Effector memory CD4-positive, alpha-beta T cell (primary cell): Measurements from ENCODE around the gene PLB1.
"Not testable (repeated sequence)": the region's sequence is repeated elsewhere in the genome, so short reads cannot be mapped to it uniquely, and the experiment has no call there.

ENCODE experiments used
- DNase-seq, 3 donors: peaks; one replicate each; pipeline ENCODE4 v3.0.0-alpha.2; 2020
- H3K27ac ChIP-seq: 2 replicates; pipeline ENCODE4 v1.7.0; 2013; ENCODE audit warnings: mild to moderate bottlenecking, low read length, moderate library complexity; ENCODE audit not compliant: insufficient read depth, poor library complexity, severe bottlenecking
- H3K27me3 ChIP-seq: replicated peaks from 2 replicates; pipeline ENCODE4 v1.7.0; 2013; ENCODE audit warnings: mild to moderate bottlenecking, low read length; ENCODE audit not compliant: insufficient read depth, control insufficient read depth, poor library complexity, severe bottlenecking
- H3K36me3 ChIP-seq: 2 replicates; pipeline ENCODE4 v1.7.0; 2013; ENCODE audit warnings: mild to moderate bottlenecking, low read length, moderate library complexity; ENCODE audit not compliant: control insufficient read depth, insufficient read depth
- H3K4me1 ChIP-seq: 2 replicates; pipeline ENCODE4 v1.7.0; 2013; ENCODE audit warnings: low read length, mild to moderate bottlenecking; ENCODE audit not compliant: control insufficient read depth, insufficient read depth, poor library complexity, severe bottlenecking
- H3K4me3 ChIP-seq: 2 replicates; pipeline ENCODE4 v1.7.0; 2013; ENCODE audit warnings: low read length, low read depth, mild to moderate bottlenecking; ENCODE audit not compliant: insufficient read depth, poor library complexity, severe bottlenecking
- H3K9me3 ChIP-seq: 2 replicates; pipeline ENCODE4 v1.7.0; 2013; ENCODE audit warnings: mild to moderate bottlenecking, low read length, moderate library complexity; ENCODE audit not compliant: control insufficient read depth

PLB1 gene

GRCh38 chr2:28544405-28544921 lies 48.6 kb downstream of the PLB1 start:
- no peaks in the 10 kb centered on the region for H3K27me3 ChIP-seq
- peak overlapping the region; percentile 49 for H3K27ac ChIP-seq
- H3K36me3 ChIP-seq, result no peaks in the 10 kb centered on the region
- H3K4me3 ChIP-seq, result no peak overlapping the region
- peaks cover 25% of the 10 kb centered on the region for H3K4me1 ChIP-seq
- peak in 2 of 3 donors; percentile 6 to 17 for DNase-seq
- H3K9me3 ChIP-seq, result no peaks in the 10 kb centered on the region

DNA sequence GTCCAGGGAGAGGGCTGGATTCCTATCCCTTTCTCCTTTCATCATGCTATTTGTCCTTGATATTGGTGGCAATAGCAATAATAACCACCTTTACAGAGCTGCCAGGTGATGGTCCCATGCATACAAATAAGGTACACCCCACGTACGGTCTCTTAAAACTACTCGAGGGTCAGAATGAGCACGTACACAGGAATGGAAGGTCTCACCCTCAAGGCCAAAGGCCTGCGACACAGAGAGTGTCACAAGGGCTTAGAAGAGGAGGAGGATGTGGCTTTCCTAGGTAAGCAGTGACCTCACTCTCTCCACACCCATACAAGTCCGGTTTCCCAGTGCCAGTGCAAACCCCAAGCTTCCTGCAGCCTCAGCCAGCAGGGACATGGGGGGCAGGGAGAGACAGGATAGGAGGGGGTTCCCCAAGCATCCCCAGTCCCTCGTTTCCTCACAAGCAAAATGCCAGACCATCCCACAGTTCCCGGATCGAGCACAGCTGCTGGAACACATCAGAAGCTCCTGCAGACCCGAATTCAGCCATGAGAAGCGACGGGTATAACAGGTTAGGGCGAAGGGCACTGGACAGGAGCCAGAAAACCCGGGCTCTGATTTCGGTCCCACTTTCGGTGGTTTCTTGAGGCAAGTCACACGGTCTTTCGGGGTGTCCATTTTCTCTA lies 49.2 kb downstream of the PLB1 start:
- Histone ChIP-seq H3K27me3 (no peaks in the 10 kb centered on the region), H3K4me3 (no peak overlapping the region), H3K36me3 (no peaks in the 10 kb centered on the region), H3K4me1 (peaks cover 25% of the 10 kb centered on the region), H3K27ac (peak overlapping the region; percentile 49), H3K9me3 (no peaks in the 10 kb centered on the region)
- peak in 1 of 3 donors; percentile 10 for DNase-seq

DNA sequence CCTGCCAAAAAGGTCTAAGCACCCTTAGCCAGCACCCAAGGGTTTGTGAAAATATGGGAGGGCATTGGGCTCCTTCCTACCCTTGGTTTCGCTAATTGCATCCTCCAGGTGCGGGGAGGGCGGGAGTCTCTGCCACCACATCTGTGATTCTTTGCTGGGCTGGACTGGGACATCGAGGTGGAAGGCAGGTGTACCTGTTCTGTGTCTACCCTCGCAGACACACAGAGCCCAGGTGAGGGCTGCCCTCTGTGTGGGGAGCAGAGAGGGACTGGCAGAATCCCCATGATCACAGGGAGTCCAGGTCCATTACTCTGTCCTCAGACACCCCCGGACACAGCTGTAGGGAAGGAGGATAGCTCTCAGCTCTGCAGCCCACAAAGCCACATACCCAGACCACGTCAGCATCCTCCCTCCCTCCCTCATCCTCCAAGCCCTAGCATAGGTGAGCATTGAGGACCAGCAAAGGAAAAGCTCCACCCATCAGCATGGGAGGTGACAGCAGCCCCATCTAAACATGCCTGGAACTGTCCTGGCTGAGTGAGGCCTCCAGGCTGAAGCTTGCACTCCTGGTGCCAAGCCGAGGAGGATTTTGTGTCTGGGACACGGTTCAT lies 49.8 kb downstream of the PLB1 start:
- Histone ChIP-seq H3K27ac (no peak overlapping the region), H3K9me3 (no peaks in the 10 kb centered on the region), H3K4me1 (peaks cover 25% of the 10 kb centered on the region), H3K4me3 (no peak overlapping the region), H3K36me3 (no peaks in the 10 kb centered on the region), H3K27me3 (no peaks in the 10 kb centered on the region)
- peak in 1 of 3 donors; percentile 6 for DNase-seq

DNA sequence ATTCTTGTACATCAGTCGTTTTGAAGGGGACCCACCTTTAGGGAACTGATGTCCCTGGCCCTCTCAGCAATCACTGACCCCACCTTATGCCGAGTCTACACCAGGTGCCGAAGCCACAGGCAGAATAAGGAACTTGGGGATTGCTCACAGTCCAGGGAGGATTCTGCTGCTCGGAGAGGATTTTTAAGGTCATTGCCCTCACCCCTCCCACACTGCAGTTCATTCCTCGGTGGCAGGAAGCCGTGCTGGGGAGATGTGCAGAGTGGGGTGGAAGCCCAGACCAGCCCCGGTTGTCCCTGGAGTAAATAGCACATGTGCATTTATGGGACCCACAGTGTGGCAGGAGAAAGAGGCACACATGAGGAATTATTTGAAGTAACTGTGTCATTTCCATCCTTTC lies 50.4 kb downstream of the PLB1 start:
- H3K4me1 ChIP-seq, result peaks cover 25% of the 10 kb centered on the region
- H3K4me3 ChIP-seq, result no peak overlapping the region
- H3K27me3 ChIP-seq, result no peaks in the 10 kb centered on the region
- DNase-seq, result no peak
- no peak overlapping the region for H3K27ac ChIP-seq
- no peaks in the 10 kb centered on the region for H3K36me3 ChIP-seq
- no peaks in the 10 kb centered on the region for H3K9me3 ChIP-seq

DNA sequence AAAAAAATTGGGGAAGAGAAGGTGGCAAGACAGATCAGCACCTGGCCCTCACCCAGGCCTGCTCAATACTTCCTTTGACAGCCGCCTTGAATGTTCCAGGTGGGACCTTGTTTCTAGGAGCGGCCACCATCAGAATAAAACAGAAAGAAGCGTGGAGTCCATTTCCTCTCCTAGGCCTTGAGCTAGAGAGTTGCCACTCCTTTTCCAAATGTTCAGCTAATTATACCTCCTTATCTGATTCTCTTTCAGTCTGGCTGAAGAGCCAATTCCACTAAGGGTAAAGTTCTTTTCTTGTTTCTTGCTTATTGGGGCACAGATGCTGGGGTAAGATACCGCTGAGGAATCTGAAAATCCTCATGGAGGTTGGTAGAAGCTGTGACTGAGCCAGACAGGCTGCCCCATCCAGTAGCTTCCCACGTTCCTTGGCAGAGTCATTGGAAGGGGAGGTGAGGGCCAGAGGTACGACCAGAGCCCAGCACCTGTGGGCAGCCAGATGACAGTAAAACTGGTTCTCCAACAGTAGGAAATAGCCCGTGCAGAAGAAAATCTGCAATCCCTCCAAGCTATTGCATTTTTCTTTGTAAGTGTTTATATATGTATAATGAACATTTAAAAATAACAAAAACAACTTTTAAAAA lies 51.5 kb downstream of the PLB1 start:
- no peak for DNase-seq
- Histone ChIP-seq H3K4me3 (no peak overlapping the region), H3K36me3 (no peaks in the 10 kb centered on the region), H3K9me3 (no peaks in the 10 kb centered on the region), H3K27ac (no peak overlapping the region), H3K4me1 (peaks cover 25% of the 10 kb centered on the region), H3K27me3 (no peaks in the 10 kb centered on the region)

GRCh38 chr2:28547906-28548600 lies 52.2 kb downstream of the PLB1 start:
- no peak for DNase-seq
- Histone ChIP-seq H3K4me1 (peaks cover 25% of the 10 kb centered on the region), H3K36me3 (no peaks in the 10 kb centered on the region), H3K27me3 (no peaks in the 10 kb centered on the region), H3K9me3 (no peaks in the 10 kb centered on the region), H3K27ac (no peak overlapping the region), H3K4me3 (no peak overlapping the region)

- H3K27ac ChIP-seq, H3K4me3 ChIP-seq, H3K27me3 ChIP-seq, DNase-seq, H3K9me3 ChIP-seq, H3K36me3 ChIP-seq: not testable (repeated sequence)
- H3K4me1 ChIP-seq, result peaks cover 11% of the 10 kb centered on the region
These were observed 54.5 kb downstream of the PLB1 start for GRCh38 chr2:28550345-28550744.

DNA sequence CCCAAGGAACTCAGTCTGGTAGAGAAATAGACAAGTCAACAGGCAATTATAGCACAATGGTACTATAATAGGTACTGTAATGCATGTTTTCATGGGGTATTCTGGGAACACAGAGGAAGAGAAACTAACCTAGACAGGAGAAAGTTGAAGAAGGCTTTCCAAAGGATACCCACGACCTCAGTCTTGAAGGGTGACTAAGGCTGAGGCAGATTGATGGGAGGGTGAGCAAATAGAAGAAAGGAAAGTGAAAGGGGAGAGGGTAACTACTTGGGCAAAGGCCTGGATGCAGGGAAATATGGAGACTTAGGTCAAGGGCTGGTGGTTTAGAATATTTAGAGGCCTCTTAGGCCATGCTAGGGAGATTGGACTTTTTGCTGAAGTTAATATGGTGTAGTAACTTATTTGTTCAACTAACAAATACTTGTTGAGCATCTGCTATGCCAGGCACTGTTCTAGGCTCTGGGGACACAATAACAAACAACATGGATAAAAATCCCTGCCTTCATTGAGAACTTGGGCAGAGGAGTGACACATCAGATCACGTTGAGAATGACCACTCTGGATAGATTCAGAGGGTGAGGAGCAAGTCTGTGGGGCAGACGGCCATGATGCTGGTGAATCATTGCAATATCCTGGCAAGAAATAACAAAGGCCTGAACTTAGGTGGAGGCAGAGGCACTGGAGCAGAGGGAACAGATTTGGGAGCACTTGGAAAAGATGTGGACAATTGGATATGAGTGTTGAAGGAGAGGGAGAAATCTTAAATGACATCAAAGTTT lies 56.4 kb downstream of the PLB1 start:
- no peaks in the 10 kb centered on the region for H3K36me3 ChIP-seq
- H3K27me3 ChIP-seq, result no peaks in the 10 kb centered on the region
- no peaks in the 10 kb centered on the region for H3K9me3 ChIP-seq
- H3K27ac ChIP-seq, result no peak overlapping the region
- H3K4me3 ChIP-seq, result no peak overlapping the region
- DNase-seq, result no peak
- no peaks in the 10 kb centered on the region for H3K4me1 ChIP-seq

GRCh38 chr2:28556303-28556702 lies 60.4 kb downstream of the PLB1 start:
- no peak overlapping the region for H3K4me3 ChIP-seq
- no peaks in the 10 kb centered on the region for H3K36me3 ChIP-seq
- no peaks in the 10 kb centered on the region for H3K9me3 ChIP-seq
- no peaks in the 10 kb centered on the region for H3K4me1 ChIP-seq
- no peak for DNase-seq
- no peak overlapping the region for H3K27ac ChIP-seq
- no peaks in the 10 kb centered on the region for H3K27me3 ChIP-seq
